Astrocyte (in vitro differentiated cells and primary cell): ENCODE measurements around the gene CDK3. TPM values are rescaled to one million over a fixed set of nuclear protein-coding genes. Genes with fewer than 3 reads are reported as not detected.

Experiments
- DNase-seq: peaks from one replicate; pipeline ENCODE4 v3.0.0-alpha.2; 2010; ENCODE audit warnings: low read depth
- FAIRE-seq: peaks from 2 replicates; lab custom pipeline; 2011; peaks lifted over from hg19 to GRCh38; lab: Jason Lieb, UNC
- H2AFZ ChIP-seq: 2 replicates; pipeline ENCODE4 v1.6.0; 2012; ENCODE audit warnings: low read depth, low read length, inconsistent platforms
- H3K27ac ChIP-seq: 2 replicates; pipeline ENCODE4 v1.5.1; 2011; ENCODE audit warnings: low read depth, low read length, inconsistent platforms
- H3K27me3 ChIP-seq: 2 replicates; pipeline ENCODE4 v1.6.0; 2011; ENCODE audit warnings: low read length, inconsistent platforms; ENCODE audit not compliant: insufficient read depth
- H3K36me3 ChIP-seq: 2 replicates; pipeline ENCODE4 v1.5.1; 2011; ENCODE audit warnings: low read length, inconsistent platforms; ENCODE audit not compliant: insufficient read depth
- H3K4me1 ChIP-seq: 2 replicates; pipeline ENCODE4 v1.5.1; 2011; ENCODE audit warnings: low read length, inconsistent platforms; ENCODE audit not compliant: insufficient read depth
- H3K4me2 ChIP-seq: 2 replicates; pipeline ENCODE4 v1.6.0; 2012; ENCODE audit warnings: low read length, inconsistent platforms
- H3K4me3 ChIP-seq: 2 replicates; pipeline ENCODE4 v1.5.1; 2011; ENCODE audit warnings: low read depth, mild to moderate bottlenecking, low read length, inconsistent platforms; ENCODE audit not compliant: insufficient read depth
- H3K79me2 ChIP-seq: 2 replicates; pipeline ENCODE4 v1.6.0; 2012; ENCODE audit warnings: mild to moderate bottlenecking, low read length, inconsistent platforms; ENCODE audit not compliant: insufficient read depth
- H3K9ac ChIP-seq: 2 replicates; pipeline ENCODE4 v1.6.0; 2012; ENCODE audit warnings: mild to moderate bottlenecking, low read length, inconsistent platforms
- H3K9me3 ChIP-seq: 2 replicates; pipeline ENCODE4 v1.5.1; 2012; ENCODE audit warnings: low read depth, mild to moderate bottlenecking, low read length, inconsistent platforms; ENCODE audit not compliant: insufficient read depth
- H4K20me1 ChIP-seq: 2 replicates; pipeline ENCODE4 v1.6.0; 2012; ENCODE audit warnings: low read length, inconsistent platforms; ENCODE audit not compliant: insufficient read depth
- H3K27ac Mint-ChIP-seq: one replicate; pipeline ENCODE4 v1.8.0; 2021; ENCODE audit warnings: mild to moderate bottlenecking, mixed read lengths; ENCODE audit not compliant: unreplicated experiment
- H3K27me3 Mint-ChIP-seq: one replicate; pipeline ENCODE4 v1.8.0; 2021; ENCODE audit warnings: low read depth, mixed read lengths; ENCODE audit not compliant: unreplicated experiment
- H3K36me3 Mint-ChIP-seq: one replicate; pipeline ENCODE4 v1.8.0; 2021; ENCODE audit warnings: low read depth, mixed read lengths; ENCODE audit not compliant: unreplicated experiment
- H3K4me1 Mint-ChIP-seq: one replicate; pipeline ENCODE4 v1.8.0; 2021; ENCODE audit warnings: low read depth, mixed read lengths; ENCODE audit not compliant: unreplicated experiment
- H3K4me3 Mint-ChIP-seq: one replicate; pipeline ENCODE4 v1.8.0; 2021; ENCODE audit warnings: mild to moderate bottlenecking, moderate library complexity, mixed read lengths; ENCODE audit not compliant: unreplicated experiment
- H3K9me3 Mint-ChIP-seq: one replicate; pipeline ENCODE4 v1.8.0; 2021; ENCODE audit warnings: mild to moderate bottlenecking, mixed read lengths; ENCODE audit not compliant: unreplicated experiment
- EZH2 ChIP-seq: IDR thresholded peaks from 2 replicates; pipeline ENCODE4 v1.6.1; 2012; ENCODE audit warnings: mild to moderate bottlenecking, low read length, inconsistent platforms; ENCODE audit not compliant: insufficient read depth
- total RNA-seq: library from RNA; stranded (reverse); gene quantifications from 2 replicates; pipeline ENCODE4 v1.2.1, GENCODE V29; 2021
- TF ChIP-seq, protein P1 (sequence below): IDR thresholded peaks from 2 replicates; pipeline ENCODE4 v1.5.1; 2011; ENCODE audit warnings: low read depth, mild to moderate bottlenecking, inconsistent platforms, low read length, moderate library complexity; ENCODE audit not compliant: insufficient read depth

CDK3 gene
- total RNA-seq, 1 donor from 2014 or later: 5.0 TPM

DNA sequence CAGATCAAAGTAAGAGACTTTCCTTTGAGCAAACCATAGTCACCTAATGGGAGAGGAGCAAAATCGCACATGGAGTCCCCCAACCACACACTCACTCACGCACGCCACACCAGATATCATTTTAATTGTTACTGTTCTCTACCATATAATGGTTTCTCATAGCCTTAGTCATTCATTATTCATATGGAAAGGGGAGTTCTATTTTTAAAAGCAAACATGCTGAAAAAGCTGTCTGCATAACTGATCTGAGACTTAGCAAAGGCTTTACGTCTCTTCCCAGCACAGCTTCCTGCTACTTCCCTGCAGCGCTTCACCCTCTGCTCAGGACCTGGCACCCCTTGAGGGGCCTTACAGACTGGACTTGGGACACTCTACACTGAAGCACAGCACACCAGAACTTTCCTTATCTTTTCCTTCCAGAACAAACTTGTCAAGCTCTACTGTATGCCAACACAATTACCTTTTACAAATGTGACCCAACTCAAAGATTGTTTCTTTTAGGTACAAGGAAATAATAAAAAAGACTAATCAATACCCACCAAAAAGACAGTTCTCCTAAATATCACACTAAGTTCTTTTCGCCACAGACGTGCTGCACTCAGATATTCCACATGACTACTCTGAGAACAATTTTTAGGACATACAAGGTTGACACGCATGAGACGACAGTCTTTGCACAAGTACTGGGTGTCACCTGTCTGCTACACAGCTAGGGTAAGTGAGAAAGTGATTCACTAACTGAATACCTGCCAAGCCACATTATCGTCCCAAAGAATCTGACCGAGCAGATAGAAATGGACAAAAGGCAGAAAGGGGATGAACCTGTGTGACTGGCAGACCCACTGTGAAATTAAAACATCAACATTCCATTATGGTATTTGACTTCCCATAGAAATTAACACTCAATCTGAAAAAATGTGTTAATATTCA is 50.1 kb downstream of the CDK3 start:
- Mint-ChIP-seq H3K4me3 (no peak overlapping the region), H3K36me3 (peaks cover 28% of the 10 kb centered on the region), H3K27me3 (no peaks in the 10 kb centered on the region), H3K27ac (peak overlapping the region; percentile 21), H3K9me3 (no peaks in the 10 kb centered on the region), H3K4me1 (peaks cover 37% of the 10 kb centered on the region)
- peak; percentile 59 for DNase-seq
- TF ChIP-seq EZH2: no peak
- TF ChIP-seq, protein P1, sequence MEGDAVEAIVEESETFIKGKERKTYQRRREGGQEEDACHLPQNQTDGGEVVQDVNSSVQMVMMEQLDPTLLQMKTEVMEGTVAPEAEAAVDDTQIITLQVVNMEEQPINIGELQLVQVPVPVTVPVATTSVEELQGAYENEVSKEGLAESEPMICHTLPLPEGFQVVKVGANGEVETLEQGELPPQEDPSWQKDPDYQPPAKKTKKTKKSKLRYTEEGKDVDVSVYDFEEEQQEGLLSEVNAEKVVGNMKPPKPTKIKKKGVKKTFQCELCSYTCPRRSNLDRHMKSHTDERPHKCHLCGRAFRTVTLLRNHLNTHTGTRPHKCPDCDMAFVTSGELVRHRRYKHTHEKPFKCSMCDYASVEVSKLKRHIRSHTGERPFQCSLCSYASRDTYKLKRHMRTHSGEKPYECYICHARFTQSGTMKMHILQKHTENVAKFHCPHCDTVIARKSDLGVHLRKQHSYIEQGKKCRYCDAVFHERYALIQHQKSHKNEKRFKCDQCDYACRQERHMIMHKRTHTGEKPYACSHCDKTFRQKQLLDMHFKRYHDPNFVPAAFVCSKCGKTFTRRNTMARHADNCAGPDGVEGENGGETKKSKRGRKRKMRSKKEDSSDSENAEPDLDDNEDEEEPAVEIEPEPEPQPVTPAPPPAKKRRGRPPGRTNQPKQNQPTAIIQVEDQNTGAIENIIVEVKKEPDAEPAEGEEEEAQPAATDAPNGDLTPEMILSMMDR: no peak
- Histone ChIP-seq H3K4me1 (peaks cover 37% of the 10 kb centered on the region), H3K27me3 (no peaks in the 10 kb centered on the region), H4K20me1 (peaks cover 49% of the 10 kb centered on the region), H3K4me2 (no peak overlapping the region), H3K36me3 (peaks cover 22% of the 10 kb centered on the region), H3K4me3 (no peak overlapping the region), H3K9me3 (no peaks in the 10 kb centered on the region), H3K9ac (no peak overlapping the region), H3K79me2 (peaks cover 19% of the 10 kb centered on the region), H3K27ac (peak overlapping the region; percentile 0), H2AFZ (no peak overlapping the region)
- FAIRE-seq: no peak

DNA sequence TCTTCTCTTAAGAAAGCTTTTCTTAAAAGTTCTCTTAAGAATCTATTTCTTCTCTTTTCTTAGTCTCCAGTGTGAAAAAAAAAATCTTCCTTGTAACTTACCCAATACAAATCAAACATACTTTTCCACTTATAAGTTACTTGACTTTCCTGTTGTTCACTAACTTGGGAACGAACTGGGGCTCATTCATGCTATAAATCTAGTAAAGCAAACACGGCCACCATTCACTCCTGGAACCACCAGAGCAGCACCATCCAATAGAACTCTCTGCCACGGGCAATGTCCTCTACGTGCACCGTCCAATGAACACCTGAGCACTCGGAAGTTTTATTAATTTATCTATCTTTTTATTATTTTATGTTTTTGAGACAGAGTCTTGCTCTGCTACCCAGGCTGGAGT is 50.9 kb downstream of the CDK3 start:
- H3K9me3 ChIP-seq: no peaks in the 10 kb centered on the region
- DNase-seq (no peak), FAIRE-seq (no peak)
- H3K9ac ChIP-seq: no peak overlapping the region
- no peak overlapping the region for H3K4me2 ChIP-seq
- H3K4me1 ChIP-seq: peaks cover 37% of the 10 kb centered on the region
- no peaks in the 10 kb centered on the region for H3K27me3 ChIP-seq
- TF ChIP-seq, protein P1: no peak
- no peak for TF ChIP-seq EZH2
- H2AFZ ChIP-seq: no peak overlapping the region
- Mint-ChIP-seq H3K27ac (no peak overlapping the region), H3K9me3 (no peaks in the 10 kb centered on the region), H3K4me3 (no peak overlapping the region), H3K27me3 (no peaks in the 10 kb centered on the region), H3K36me3 (peaks cover 28% of the 10 kb centered on the region), H3K4me1 (peaks cover 37% of the 10 kb centered on the region)
- peaks cover 50% of the 10 kb centered on the region for H4K20me1 ChIP-seq
- peak overlapping the region; percentile 0 for H3K27ac ChIP-seq
- H3K79me2 ChIP-seq: peaks cover 19% of the 10 kb centered on the region
- peaks cover 22% of the 10 kb centered on the region for H3K36me3 ChIP-seq
- H3K4me3 ChIP-seq: no peak overlapping the region
